HG02870 (cell line): ENCODE results near the gene RGPD6.
"Not testable (repeated sequence)": the region's sequence is repeated elsewhere in the genome, so short reads cannot be mapped to it uniquely, and the experiment has no call there.

Source experiments
- ATAC-seq: cut with Tn5 transposase; IDR thresholded peaks from one replicate; pipeline ENCODE4 v1.9.1; 2021; ENCODE audit warnings: mild to moderate bottlenecking, moderate library complexity; ENCODE audit not compliant: unreplicated experiment

RGPD6 gene

DNA sequence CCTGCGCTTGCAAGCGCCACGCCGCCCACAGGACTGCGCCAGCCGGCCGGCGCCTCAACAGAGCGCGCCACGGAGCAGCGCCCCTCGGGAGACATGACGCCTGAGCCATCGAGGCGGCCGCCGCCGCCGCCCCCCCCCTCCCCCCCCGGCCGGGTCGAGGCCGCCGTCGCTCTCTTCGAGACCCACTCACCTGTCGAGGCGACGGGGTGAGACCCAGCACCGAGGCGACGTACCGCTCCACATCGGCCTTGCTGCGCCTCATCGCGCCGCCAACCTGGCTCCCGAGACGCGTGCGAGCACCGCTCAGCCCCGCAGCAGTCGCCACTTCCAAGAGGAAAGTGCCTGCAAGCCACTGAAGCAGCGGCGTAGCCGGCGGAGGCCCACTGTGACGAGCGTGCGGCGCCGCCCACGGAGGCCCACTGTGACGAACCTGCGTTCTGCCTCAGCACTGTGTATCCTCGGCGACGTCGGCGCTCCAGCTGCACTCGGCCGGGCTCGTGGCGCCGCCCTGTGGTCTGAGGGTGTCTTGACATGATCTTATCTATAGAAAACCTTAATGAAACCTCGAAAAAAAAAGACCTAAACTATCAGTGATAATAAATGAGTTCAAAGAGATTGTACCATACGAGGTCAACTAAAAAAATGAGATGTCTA is at the start of gene RGPD6:
TSS of gene RGPD6 (minus strand) at position 460 of the 654 bp plus-strand sequence. CDS start at position 262, 198 bp downstream.
- peak; percentile 97 for ATAC-seq

DNA sequence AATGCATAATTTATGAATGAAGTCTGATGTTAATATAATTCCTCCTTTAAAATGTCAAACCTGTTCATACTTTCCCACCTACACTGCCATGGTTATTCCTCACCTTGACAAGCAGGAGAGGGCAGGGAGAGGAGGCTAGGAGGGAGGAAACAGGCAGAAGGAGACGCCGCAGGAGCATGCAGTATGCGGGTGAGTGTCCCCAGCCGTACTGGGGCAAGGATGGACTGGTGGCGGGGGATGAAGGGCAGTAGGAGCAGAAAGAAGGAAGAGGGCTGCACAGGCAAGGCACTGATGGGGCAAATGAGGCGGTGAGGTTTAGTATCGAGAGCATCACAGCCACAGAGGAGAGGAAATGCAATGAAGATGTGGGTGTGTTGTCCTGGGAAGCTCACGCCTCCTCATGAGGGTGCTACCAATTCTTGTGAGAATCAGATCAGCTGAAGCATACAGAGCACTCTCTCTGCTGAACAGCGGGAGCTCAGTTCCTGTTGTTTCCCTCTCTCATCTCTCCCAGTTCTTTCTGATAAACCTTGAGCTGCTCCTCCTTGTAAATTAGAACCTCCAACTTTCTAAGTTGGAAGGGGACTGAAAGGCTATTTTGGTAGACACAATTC is 42.4 kb upstream of the RGPD6 start:
- ATAC-seq, result not testable (repeated sequence)

DNA sequence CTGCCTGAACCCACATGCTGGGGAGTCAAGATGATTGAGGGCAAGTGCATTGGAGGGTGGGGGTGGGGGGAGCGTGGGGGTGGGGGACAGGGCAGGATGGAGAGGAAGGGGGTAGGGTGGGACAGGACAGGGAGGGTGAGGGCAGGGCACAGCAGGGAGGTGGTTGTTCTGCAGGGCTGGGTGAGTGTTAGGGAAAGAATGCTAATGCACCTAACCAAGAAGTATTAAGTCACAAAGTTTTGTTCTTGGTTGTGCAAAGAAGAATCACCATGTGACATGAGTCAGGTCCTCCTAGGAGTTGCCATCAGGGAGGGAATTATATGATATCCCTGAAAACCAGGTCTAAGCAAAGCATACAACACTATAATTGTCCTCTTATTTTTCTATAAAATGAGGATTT is 36.9 kb upstream of the RGPD6 start:
- not testable (repeated sequence) for ATAC-seq

DNA sequence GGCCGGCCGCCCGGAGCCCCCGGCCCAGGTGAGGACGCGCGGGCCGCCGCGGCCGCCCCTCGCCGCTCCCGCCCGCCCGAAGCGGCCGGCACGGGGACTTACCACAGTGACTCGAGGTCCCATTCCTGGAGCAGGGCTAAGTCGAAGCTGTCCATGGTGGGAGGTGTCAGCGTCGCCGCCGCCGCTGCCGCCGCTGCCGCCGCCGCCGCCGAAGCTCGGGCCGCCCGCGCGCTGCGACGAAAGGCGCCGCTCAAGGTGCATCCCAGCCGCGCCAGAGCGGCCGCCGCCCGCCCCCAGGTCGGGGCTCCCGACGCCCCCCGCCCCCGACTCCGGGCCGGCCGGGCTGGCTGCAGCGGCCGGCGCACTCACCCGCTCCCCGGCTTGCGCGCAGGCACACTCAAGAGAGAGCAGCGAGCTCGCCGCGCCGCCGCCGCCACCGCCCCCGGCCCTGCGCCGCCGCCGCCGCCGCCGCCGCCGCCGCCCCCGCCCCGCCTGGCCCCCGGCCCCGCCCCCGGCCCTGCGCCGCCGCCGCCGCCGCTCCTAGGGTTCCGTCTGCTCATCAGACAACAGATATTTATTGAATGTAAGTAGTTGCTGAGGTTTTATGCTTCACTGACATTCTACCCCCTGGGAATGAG is 33.7 kb upstream of the RGPD6 start:
- not testable (repeated sequence) for ATAC-seq

DNA sequence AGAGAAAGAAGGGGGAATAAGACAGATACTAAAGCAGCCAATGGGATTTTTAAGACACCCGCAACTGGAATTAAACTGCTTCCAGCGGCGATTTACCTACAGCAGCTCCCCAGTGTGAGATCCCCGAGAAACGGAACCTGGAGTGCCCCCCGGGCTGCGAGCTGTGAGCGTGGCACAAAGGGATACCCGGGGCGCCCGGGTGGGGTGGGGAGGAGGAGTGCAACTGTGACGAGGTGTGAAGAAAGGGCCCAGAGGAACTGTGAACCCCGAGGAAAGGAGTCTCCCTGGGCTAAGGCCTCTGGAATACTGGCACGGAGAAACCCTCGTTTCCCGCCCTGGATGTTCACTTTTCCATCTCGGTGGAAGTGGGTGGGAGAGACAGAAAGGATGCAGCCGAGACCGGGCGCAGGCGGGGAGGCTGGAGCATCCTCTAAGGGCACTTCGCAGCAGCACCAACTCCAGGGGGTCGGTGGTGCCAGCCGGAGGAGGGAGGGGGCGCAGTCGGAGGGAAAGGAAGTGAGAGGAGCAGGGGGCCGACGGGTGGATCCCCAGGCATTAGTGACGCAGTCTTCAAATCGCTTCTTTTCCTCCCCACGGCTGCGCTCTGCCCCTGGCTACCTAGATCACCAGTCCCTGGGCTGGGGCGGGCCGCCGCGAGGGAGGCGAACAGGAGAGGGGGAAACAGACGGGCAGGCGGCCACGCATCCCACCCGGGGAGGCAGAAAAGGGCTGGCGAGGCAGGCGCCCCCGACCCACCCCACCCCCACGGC is 33.0 kb upstream of the RGPD6 start:
- not testable (repeated sequence) for ATAC-seq

DNA sequence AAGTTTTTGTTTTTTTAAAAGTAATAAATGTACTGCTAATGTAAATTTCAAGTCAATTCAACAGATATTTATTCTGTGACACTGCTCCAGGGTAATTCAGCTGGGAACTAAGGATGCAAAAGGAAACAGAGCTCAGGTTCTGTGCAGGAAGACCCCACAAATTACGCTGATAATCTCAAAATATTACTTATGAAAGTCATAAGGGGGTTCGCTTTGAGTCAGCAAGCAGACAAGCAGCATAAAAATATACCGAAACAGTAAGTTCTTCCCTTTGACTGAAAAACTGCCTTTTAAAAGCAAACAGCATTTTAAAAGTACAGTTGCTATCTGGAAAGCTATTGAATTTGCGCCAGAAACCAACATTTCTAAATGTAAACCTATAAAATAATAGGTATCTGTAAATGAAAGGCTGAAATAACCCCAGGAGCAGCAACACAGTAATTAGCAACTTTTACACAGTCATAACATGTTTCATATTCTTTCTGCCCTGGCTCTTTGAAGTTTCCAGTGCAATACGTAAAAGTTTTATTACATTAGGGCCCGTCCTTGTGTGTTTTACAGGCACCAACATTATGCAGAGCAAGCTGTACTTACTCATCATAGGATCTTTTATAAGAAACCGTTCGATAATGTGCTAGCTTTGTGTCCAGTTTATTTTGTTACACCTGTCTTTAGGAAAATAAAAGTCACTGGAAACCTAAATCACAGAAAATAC is 31.9 kb upstream of the RGPD6 start:
- ATAC-seq, result peak; percentile 39

DNA sequence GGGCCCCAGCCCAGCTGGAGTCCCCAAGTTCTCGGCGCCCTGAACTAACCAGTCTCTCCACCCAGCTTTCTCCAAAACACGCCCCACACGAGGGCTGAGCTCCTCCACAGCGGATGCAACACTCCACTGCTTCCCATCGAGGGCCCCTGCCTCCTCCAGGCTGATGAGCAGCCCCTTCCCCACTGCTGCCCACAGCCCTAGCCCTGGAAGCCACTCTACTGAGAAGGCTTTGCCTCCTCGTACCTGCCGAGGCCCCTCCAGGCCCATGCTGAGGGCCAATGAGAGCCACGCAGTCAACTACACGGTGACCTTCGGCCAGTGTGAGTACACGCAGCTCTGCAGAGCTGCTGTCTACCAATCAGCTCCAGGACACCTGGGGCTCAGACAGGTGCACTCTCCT is 28.0 kb upstream of the RGPD6 start:
- not testable (repeated sequence) for ATAC-seq

DNA sequence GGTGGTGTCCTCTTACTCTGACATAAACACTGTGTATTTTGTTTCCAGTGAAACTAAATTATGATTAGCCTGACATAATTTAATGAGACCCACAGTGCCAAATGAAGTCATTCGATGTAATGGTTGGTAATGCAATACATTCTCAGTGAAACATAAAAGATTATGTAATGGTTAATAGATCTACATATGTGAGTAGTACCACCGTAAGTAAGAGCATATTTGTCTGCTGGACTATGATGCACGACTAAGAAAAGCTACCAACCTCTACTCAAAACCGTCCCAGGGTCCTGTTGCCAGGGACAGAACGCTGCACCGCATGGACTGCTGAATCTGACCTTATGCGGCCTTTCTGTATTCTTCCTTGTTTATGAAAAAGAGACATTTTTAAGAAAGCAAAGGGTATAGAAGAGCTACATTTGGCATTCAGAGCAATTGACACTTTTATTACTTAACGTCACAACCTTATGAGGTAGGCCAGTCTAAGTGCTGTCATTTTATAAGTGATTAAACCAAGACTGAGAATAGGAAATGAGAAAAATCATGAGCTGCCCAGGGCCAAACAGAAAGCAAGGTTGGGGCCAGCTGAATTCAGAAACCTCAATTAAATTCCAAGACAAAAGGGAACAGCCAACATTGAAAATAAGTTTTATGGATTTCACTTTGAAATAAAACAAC is 27.0 kb upstream of the RGPD6 start:
- ATAC-seq, result not testable (repeated sequence)

DNA sequence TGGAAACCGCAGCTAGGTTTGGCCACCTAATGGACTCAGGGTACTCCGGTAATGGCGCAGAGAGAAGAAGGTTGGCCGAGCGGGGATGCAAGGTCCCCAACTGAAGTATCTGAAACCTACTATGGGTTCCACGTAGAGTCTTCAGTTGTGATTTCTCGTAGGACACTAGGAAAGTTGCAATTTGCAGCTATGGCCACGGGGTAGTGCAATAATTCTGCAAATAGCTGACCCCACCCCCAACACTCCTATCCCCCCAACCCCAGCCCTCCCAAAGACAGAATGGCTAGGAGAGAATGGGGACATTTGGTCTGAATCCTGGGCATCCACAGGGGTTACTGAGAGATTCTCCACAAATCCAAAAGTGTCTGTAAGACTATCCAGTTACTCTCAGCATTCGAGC is 25.1 kb upstream of the RGPD6 start:
- not testable (repeated sequence) for ATAC-seq

DNA sequence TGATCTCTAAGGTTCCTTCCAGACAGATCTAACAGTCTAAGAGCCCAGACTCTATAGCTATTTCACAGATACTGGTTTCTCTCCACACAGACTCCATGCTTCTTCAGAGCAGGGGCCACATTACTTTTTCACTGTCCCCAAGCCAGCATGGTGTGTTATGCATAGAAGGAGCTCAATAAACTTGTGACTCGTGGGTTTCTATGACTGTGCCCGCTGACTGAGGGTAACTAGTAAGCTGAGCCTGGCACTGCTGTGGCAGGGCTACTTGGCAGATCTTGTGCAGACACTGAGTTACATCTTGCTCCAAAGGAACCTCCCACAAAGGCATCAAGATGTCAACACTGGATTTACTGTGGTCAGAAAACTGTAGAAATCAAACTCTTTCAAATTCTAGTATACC is 15.0 kb upstream of the RGPD6 start:
- ATAC-seq, result not testable (repeated sequence)

DNA sequence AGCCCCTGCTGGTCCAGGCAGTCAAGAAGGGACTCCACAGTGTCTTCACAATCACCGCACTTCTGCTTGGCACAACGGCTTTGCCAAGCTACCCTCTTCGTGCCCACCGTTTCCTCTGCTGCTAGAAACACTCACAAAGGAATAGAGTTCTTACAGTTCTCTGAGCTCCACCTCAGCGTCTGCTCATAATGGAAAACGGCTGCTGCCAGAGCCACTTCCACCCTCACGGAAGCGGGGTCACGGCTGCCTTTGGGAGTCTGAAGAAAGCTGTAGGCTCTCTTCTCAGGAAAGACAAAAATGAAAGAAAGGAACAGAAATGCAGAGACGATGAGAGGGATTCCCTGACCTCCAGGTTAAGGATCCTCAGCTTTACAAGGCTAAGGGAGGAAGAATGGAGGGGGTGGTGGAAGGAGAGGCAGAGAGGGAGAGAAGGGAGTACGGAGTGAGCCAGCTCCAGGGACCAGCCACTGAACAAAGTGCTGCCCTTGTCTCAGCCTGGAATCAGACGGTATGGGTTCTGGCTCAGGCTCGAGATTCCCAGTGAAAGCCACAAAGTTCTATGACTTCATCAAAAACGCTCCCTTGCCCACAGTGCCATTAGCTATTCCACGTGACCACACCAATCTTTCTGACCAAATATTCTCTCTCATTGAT is 12.8 kb upstream of the RGPD6 start:
- not testable (repeated sequence) for ATAC-seq

DNA sequence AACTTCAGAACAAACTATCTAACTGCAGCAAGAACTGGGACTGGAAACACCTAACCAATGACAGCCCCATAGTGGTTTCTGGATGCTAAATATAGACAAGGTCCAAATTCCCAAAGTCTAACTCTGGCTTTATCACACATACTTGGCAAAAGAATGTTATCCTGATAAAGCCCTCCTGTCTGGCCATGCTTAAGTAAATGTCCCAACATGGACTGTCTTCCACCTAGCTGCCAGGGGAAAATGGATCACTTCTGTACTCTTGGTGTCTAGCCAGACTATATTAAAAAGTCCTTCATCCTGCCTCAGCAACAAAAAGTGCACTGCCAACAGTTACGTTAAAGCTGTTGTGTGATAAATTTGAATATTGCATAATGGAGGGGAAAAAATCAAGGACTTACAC is 11.5 kb upstream of the RGPD6 start:
- ATAC-seq, result not testable (repeated sequence)

DNA sequence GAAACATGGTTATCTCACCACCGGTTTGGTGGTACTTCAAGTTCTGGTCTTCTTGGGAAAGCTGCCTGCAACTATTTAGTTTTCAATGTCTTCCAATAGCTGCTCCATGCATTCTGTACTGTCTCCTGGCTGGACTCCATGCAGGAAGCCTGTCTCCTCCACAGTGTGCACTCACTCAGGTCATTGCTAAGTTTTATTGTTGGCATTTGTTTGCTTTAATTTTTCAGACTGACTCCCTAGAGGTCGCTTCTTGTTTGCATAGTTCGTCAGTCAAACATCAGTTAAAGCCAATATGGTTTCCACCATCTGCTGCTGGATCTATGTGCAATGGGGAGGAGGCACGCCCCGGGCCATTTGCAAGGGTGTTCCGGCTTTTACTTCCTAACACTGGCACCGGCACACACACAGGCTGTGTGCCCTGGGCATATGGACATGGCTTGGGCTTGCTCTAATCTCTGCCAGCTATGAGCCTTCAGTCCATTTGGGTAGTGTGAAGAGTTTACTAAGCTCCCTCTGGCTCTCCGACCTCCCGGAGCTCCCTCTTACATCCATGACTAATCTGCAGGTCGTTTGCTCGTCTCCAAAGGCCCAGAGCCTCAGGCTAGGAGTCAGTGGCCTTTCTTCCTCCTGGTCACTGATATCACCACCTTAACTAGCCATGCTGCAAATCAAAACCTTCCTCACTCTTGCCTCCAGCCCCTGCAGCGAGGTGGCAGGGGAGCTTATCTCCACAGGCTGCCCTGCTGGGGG is 2.4 kb upstream of the RGPD6 start:
- ATAC-seq, result not testable (repeated sequence)

DNA sequence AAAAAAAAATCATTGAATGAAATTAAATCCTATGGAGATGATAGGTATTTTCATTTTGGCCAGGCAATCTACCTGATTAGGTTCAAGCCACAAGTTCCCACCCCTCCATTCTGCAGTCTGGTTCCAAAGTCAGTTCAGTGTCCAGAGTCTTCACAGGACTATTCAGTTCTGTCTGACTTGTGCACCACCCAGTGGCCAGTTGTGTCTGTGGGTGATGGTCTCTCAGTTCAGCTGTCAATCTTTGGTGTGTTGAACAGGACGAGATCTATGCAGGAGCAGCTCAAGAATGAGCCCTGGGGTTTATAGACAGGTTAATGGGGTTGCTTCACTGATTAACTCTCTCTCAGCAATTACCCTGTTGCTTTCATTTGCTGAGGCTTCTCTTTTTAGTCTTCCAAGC is 1.4 kb upstream of the RGPD6 start:
- not testable (repeated sequence) for ATAC-seq

DNA sequence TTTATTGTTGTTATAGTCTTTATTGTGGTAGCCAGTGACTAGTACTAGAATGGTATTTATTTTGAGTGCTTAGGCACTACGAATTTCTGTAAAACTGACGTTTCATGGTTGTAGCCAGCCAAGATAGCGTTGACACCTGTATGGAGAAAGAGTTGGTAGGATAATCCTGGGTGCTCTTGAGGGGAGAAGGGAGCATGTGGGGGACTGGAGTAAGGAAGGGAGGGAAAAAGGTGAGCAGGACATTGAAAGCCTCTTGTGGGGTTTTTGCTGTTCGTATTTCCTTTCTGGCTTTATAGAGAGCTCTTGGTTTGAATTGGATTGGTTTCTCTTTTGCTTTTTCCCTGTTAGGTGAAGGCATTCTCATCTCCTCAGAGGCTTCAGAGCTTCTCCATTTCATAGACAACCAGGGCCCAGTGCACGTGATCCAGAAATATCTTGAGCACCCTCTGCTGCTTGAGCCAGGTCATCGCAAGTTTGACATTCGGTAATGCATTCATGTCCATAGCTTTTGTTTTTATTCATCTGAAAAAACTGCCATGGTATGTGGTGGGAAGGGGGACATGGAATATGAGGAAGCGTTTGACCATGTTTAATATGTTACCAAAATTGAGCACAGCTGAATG is 77.2 kb downstream of the RGPD6 start:
- peak; percentile 90 for ATAC-seq

DNA sequence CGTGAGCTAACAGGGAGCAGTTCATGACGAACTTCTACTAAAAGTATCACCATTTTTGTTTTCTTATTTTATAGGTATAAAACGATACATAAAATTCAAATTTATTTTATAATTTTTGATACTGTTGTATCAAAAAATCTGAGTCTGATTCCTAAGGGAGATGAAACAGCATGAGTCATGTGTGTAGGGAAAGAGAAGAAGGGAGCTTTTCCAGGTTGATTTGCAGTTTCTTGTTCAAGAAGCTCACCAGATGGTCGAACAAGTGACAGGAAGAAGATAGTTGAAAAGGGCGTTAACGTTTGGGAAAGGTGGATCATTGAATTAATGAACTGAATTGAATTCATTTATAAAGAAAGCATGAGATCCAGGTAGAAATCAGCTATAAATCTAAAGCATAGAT is 81.0 kb downstream of the RGPD6 start:
- ATAC-seq, result not testable (repeated sequence)

DNA sequence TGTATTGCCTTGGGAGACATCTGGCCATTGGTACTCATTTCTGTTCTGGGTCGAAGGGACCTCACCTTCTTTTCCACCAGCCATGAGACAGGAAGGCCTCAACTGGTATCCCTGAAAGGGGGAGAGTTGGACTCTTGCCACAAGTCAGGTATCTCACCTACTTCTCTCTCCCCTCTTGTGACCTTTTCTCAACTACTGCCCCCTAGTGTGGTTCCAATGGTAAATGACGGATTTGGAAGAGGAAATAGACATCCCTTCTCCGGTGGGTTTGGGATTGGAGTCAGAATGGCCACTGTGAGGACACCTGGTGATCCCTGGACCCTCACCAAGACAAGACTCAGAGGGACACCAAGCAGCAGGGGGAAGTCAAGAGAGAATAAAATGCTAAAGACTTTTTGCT is 82.5 kb downstream of the RGPD6 start:
- not testable (repeated sequence) for ATAC-seq

DNA sequence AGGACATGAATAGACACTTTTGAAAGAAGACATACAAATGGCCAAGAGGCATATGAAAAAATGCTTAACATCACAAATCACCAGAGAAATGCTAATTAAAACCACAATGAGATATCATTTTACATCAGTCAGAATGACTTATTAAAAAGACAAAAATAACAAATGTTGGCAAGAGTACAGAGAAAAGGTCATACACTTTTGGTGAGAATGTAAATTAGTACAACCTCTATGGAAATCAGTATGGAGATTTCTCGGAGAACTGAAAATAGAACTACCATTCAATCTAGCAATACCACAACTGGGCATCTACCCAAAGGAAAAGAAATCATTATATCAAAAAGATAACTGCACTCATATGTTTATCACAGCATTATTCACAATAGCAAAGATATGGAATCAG is 88.0 kb downstream of the RGPD6 start:
- not testable (repeated sequence) for ATAC-seq
